Neural progenitor cell (in vitro differentiated cells): ENCODE measurements around the gene SDHA. TPM values are rescaled to one million over a fixed set of nuclear protein-coding genes. Genes with fewer than 3 reads are reported as not detected.

ENCODE experiments used
- DNase-seq: peaks from one replicate; pipeline ENCODE4 v3.0.0-alpha.2; 2016; ENCODE audit warnings: low spot score
- H2AFZ ChIP-seq: fragments of 200-600 bp; sonication (generic); replicated peaks from 2 replicates; pipeline ENCODE4 v1.6.1; 2016; ENCODE audit warnings: antibody characterized with exemption
- H3F3A ChIP-seq: fragments of 200-600 bp; sonication (generic); 2 replicates; pipeline ENCODE4 v1.6.1; 2016; ENCODE audit warnings: antibody characterized with exemption, low read depth
- H3K27ac ChIP-seq: fragments of 200-600 bp; sonication (generic); 2 replicates; pipeline ENCODE4 v1.5.1; 2016; ENCODE audit warnings: mild to moderate bottlenecking
- H3K27me3 ChIP-seq: fragments of 200-600 bp; sonication (generic); 2 replicates; pipeline ENCODE4 v1.6.1; 2016; ENCODE audit warnings: mild to moderate bottlenecking, moderate library complexity
- H3K36me3 ChIP-seq: fragments of 200-600 bp; sonication (generic); 2 replicates; pipeline ENCODE4 v1.5.1; 2016
- H3K4me1 ChIP-seq: fragments of 200-600 bp; sonication (generic); 2 replicates; pipeline ENCODE4 v1.6.1; 2016; ENCODE audit warnings: mixed run types
- H3K4me2 ChIP-seq: fragments of 200-600 bp; sonication (generic); 2 replicates; pipeline ENCODE4 v1.6.1; 2016
- H3K4me3 ChIP-seq: fragments of 200-600 bp; sonication (generic); 2 replicates; pipeline ENCODE4 v1.5.1; 2016
- H3K79me2 ChIP-seq: fragments of 200-600 bp; sonication (generic); 2 replicates; pipeline ENCODE4 v1.6.1; 2016; ENCODE audit warnings: low read depth
- H3K9ac ChIP-seq: fragments of 200-600 bp; sonication (generic); 2 replicates; pipeline ENCODE4 v1.6.1; 2016
- H3K9me3 ChIP-seq: fragments of 200-600 bp; sonication (generic); 2 replicates; pipeline ENCODE4 v1.5.1; 2016; ENCODE audit warnings: low read depth
- H4K20me1 ChIP-seq: fragments of 200-600 bp; sonication (generic); 2 replicates; pipeline ENCODE4 v1.6.1; 2016; ENCODE audit warnings: low read depth
- H3K27ac Mint-ChIP-seq: 3 replicates; pipeline ENCODE4 v1.8.0; 2021; ENCODE audit warnings: mixed read lengths
- H3K27me3 Mint-ChIP-seq: 2 replicates; pipeline ENCODE4 v1.8.0; 2022; ENCODE audit warnings: low read depth, mild to moderate bottlenecking, inconsistent platforms, moderate library complexity, mixed read lengths; ENCODE audit not compliant: insufficient read depth
- H3K36me3 Mint-ChIP-seq: 3 replicates; pipeline ENCODE4 v1.8.0; 2021; ENCODE audit warnings: mixed read lengths
- H3K4me1 Mint-ChIP-seq: 3 replicates; pipeline ENCODE4 v1.8.0; 2021; ENCODE audit warnings: mixed read lengths
- H3K4me3 Mint-ChIP-seq: 3 replicates; pipeline ENCODE4 v1.8.0; 2021; ENCODE audit warnings: mild to moderate bottlenecking, moderate library complexity, mixed read lengths
- H3K9me3 Mint-ChIP-seq: 3 replicates; pipeline ENCODE4 v1.8.0; 2020; ENCODE audit warnings: mixed read lengths
- CTCF ChIP-seq: fragments of 200-600 bp; sonication (generic); IDR thresholded peaks from 2 replicates; pipeline ENCODE4 v1.5.1; 2017; ENCODE audit warnings: antibody characterized with exemption, mild to moderate bottlenecking
- EZH2 ChIP-seq: fragments of 200-600 bp; sonication (generic); IDR thresholded peaks from 2 replicates; pipeline ENCODE4 v1.6.1; 2017; ENCODE audit warnings: antibody characterized with exemption, mild to moderate bottlenecking, moderate library complexity
- EZH2phosphoT487 ChIP-seq: fragments of 200-600 bp; sonication (generic); IDR thresholded peaks from 2 replicates; pipeline ENCODE4 v1.6.1; 2017; ENCODE audit warnings: antibody characterized with exemption
- total RNA-seq: library from RNA; depleted of rRNA; stranded (reverse); fragments of >200 nt; gene quantifications from 2 replicates; pipeline ENCODE4 v1.2.3, GENCODE V29; 2015; ENCODE audit warnings: low replicate concordance

SDHA gene
- total RNA-seq, 1 donor from 2014 or later, result 47.1 TPM

GRCh38 chr5:179401-179800 lies 38.7 kb upstream of the SDHA start:
- no peak for DNase-seq
- Mint-ChIP-seq H3K9me3 (no peaks in the 10 kb centered on the region), H3K4me1 (peaks cover 11% of the 10 kb centered on the region), H3K4me3 (no peak overlapping the region), H3K36me3 (peaks cover 19% of the 10 kb centered on the region), H3K27ac (no peak overlapping the region), H3K27me3 (peaks cover 2% of the 10 kb centered on the region)
- Histone ChIP-seq H4K20me1 (no peaks in the 10 kb centered on the region), H3K4me3 (no peak overlapping the region), H3F3A (no peaks in the 10 kb centered on the region), H3K4me2 (no peak overlapping the region), H3K9me3 (no peaks in the 10 kb centered on the region), H3K4me1 (peaks cover 10% of the 10 kb centered on the region), H3K9ac (no peak overlapping the region), H3K27ac (no peak overlapping the region), H3K79me2 (no peaks in the 10 kb centered on the region), H3K36me3 (no peaks in the 10 kb centered on the region), H3K27me3 (no peaks in the 10 kb centered on the region), H2AFZ (no peak overlapping the region)
- no peak for TF ChIP-seq EZH2phosphoT487
- TF ChIP-seq CTCF, result no peak
- no peak for TF ChIP-seq EZH2

- H3K36me3 Mint-ChIP-seq, result peaks cover 17% of the 10 kb centered on the region
- Histone ChIP-seq H3K4me1 (peaks cover 10% of the 10 kb centered on the region), H3K4me2 (no peak overlapping the region), H3K36me3 (no peaks in the 10 kb centered on the region), H2AFZ (no peak overlapping the region), H3K9me3 (no peaks in the 10 kb centered on the region), H3K27ac (no peak overlapping the region), H3F3A (no peaks in the 10 kb centered on the region), H3K27me3 (no peaks in the 10 kb centered on the region), H4K20me1 (no peaks in the 10 kb centered on the region), H3K9ac (no peak overlapping the region), H3K79me2 (no peaks in the 10 kb centered on the region), H3K4me3 (no peak overlapping the region)
- no peak overlapping the region for H3K27ac Mint-ChIP-seq
- H3K4me3 Mint-ChIP-seq, result no peak overlapping the region
- peak; percentile 20 for DNase-seq
- peaks cover 8% of the 10 kb centered on the region for H3K4me1 Mint-ChIP-seq
- peaks cover 2% of the 10 kb centered on the region for H3K27me3 Mint-ChIP-seq
- H3K9me3 Mint-ChIP-seq, result no peaks in the 10 kb centered on the region
- TF ChIP-seq CTCF, result no peak
- TF ChIP-seq EZH2, result no peak
- no peak for TF ChIP-seq EZH2phosphoT487
Measured at GRCh38 chr5:180286-180918, 37.7 kb upstream of the SDHA start.

GRCh38 chr5:181160-181559 lies 37.0 kb upstream of the SDHA start:
- Mint-ChIP-seq H3K4me1 (peaks cover 8% of the 10 kb centered on the region), H3K4me3 (no peak overlapping the region), H3K9me3 (no peaks in the 10 kb centered on the region), H3K36me3 (peaks cover 17% of the 10 kb centered on the region), H3K27ac (no peak overlapping the region), H3K27me3 (peaks cover 2% of the 10 kb centered on the region)
- Histone ChIP-seq H3K79me2 (no peaks in the 10 kb centered on the region), H3K9ac (no peak overlapping the region), H4K20me1 (no peaks in the 10 kb centered on the region), H3K27me3 (no peaks in the 10 kb centered on the region), H3K27ac (no peak overlapping the region), H3F3A (no peaks in the 10 kb centered on the region), H2AFZ (no peak overlapping the region), H3K4me1 (peaks cover 10% of the 10 kb centered on the region), H3K9me3 (no peaks in the 10 kb centered on the region), H3K4me3 (no peak overlapping the region), H3K4me2 (no peak overlapping the region), H3K36me3 (no peaks in the 10 kb centered on the region)
- DNase-seq, result no peak
- TF ChIP-seq CTCF (no peak), EZH2phosphoT487 (no peak), EZH2 (no peak)
